ENCODE data around the gene ZBTB34.

GRCh38 chr9:126834672-126835071 lies 25.8 kb upstream of the ZBTB34 start:
- TF ChIP-seq EZH2 (IDR thresholded peaks at IDR 0.05), result no peak
- no peak for TF ChIP-seq POLR2AphosphoS5 (IDR thresholded peaks at IDR 0.05; ENCODE audit: borderline replicate concordance, low read depth, low read length)

Data from SK-N-MC (cell line).